Keratinocyte (primary cell): ENCODE data around the gene IFI35. TPM values are rescaled to one million over a fixed set of nuclear protein-coding genes. Genes with fewer than 3 reads are reported as not detected.

ENCODE experiments used
- DNase-seq: peaks from one replicate; pipeline ENCODE4 v3.0.0-alpha.2; 2011; ENCODE audit warnings: low read depth, missing footprints, low spot score
- FAIRE-seq: peaks from 2 replicates; lab custom pipeline; 2011; peaks lifted over from hg19 to GRCh38; lab: Jason Lieb, UNC
- H2AFZ ChIP-seq: 2 replicates; pipeline ENCODE4 v1.6.0; 2012; ENCODE audit warnings: low read length, control low read depth, inconsistent platforms; ENCODE audit not compliant: control insufficient read depth
- H3K27ac ChIP-seq: 2 replicates; pipeline ENCODE4 v1.5.1; 2011; ENCODE audit warnings: low read length; ENCODE audit not compliant: control insufficient read depth, insufficient read depth
- H3K27me3 ChIP-seq: 3 replicates; pipeline ENCODE4 v1.6.0; 2011; ENCODE audit warnings: low read length; ENCODE audit not compliant: control insufficient read depth, insufficient read depth; ENCODE audit errors: extremely low read depth
- H3K36me3 ChIP-seq, 2 experiments: 2 replicates in 1 of 2; 3 replicates in 1 of 2; pipeline ENCODE4 v1.5.1; 2011; ENCODE audit warnings: low read length in 2 of 2, mild to moderate bottlenecking in 1 of 2; ENCODE audit not compliant: control insufficient read depth in 2 of 2, insufficient read depth in 2 of 2; ENCODE audit errors: extremely low read depth in 1 of 2
- H3K4me1 ChIP-seq: 3 replicates; pipeline ENCODE4 v1.5.1; 2011; ENCODE audit warnings: low read length; ENCODE audit not compliant: control insufficient read depth, insufficient read depth; ENCODE audit errors: extremely low read depth
- H3K4me2 ChIP-seq: 3 replicates; pipeline ENCODE4 v1.6.0; 2011; ENCODE audit warnings: low read depth, low read length; ENCODE audit not compliant: control insufficient read depth, insufficient read depth; ENCODE audit errors: extremely low read depth
- H3K4me3 ChIP-seq, 3 experiments: fragments of 200-600 bp in 1 of 3; sonication (generic) in 1 of 3; 2 replicates in 2 of 3; 3 replicates in 1 of 3; pipeline ENCODE4 v1.5.1; 2011 to 2016; ENCODE audit warnings: low read length in 3 of 3, mild to moderate bottlenecking in 3 of 3, control low read depth in 2 of 3, inconsistent platforms in 1 of 3, low read depth in 1 of 3, mixed read lengths in 1 of 3, mixed run types in 1 of 3, moderate library complexity in 1 of 3; ENCODE audit not compliant: control insufficient read depth in 2 of 3, insufficient read depth in 2 of 3; ENCODE audit errors: extremely low read depth in 1 of 3
- H3K79me2 ChIP-seq: 2 replicates; pipeline ENCODE4 v1.6.0; 2012; ENCODE audit warnings: low read length; ENCODE audit not compliant: control insufficient read depth, insufficient read depth
- H3K9ac ChIP-seq: 3 replicates; pipeline ENCODE4 v1.6.0; 2011; ENCODE audit warnings: low read length; ENCODE audit not compliant: control insufficient read depth, insufficient read depth; ENCODE audit errors: extremely low read depth
- H3K9me1 ChIP-seq: 3 replicates; pipeline ENCODE4 v1.6.0; 2011; ENCODE audit warnings: low read length; ENCODE audit not compliant: control insufficient read depth, insufficient read depth; ENCODE audit errors: extremely low read depth
- H3K9me3 ChIP-seq: 2 replicates; pipeline ENCODE4 v1.5.1; 2012; ENCODE audit warnings: low read depth, low read length; ENCODE audit not compliant: control insufficient read depth
- H4K20me1 ChIP-seq: 3 replicates; pipeline ENCODE4 v1.6.0; 2011; ENCODE audit warnings: low read length; ENCODE audit not compliant: control insufficient read depth, insufficient read depth; ENCODE audit errors: extremely low read depth
- CTCF ChIP-seq, 3 experiments: IDR thresholded peaks in 1 of 3; conservative IDR thresholded peaks in 1 of 3; optimal IDR thresholded peaks in 1 of 3; 2 replicates in 2 of 3; 3 replicates in 1 of 3; pipeline versions ENCODE3 to v1.5.1; 2011; ENCODE audit warnings: low read length in 3 of 3, mild to moderate bottlenecking in 3 of 3, moderate library complexity in 2 of 3, control low read depth in 1 of 3, inconsistent platforms in 1 of 3; ENCODE audit not compliant: insufficient read depth in 2 of 3; ENCODE audit errors: extremely low read depth in 1 of 3
- EZH2 ChIP-seq: IDR thresholded peaks from one replicate; pipeline ENCODE4 v1.6.1; 2012; ENCODE audit warnings: inconsistent platforms, mild to moderate bottlenecking, low read length, moderate library complexity
- dilution Hi-C: fragments of 300-500 bp; cut with MboI; formaldehyde crosslinking; loops from one replicate; pipeline ENCODE4 v1.7.0; 2020; ENCODE audit warnings: low sequenced_read_pairs; ENCODE audit not compliant: extremely low pct_ligation_motif_present
- polyA plus RNA-seq, 5 experiments: library from polyadenylated mRNA; depleted of rRNA in 3 of 5; stranded (reverse) in 3 of 5; stranded (forward) in 1 of 5; unstranded in 1 of 5; fragments of >200 nt; gene quantifications; 1 replicate in 1 of 5; 2 replicates in 3 of 5; 3 replicates in 1 of 5; pipeline versions ENCODE4 v1.2.1 to v1.2.3, GENCODE V29; 2011 to 2012; ENCODE audit warnings: missing spikeins in 2 of 5, low read depth in 1 of 5, low replicate concordance in 1 of 5

IFI35 gene
- polyA plus RNA-seq, 1 donor (not counting 4 experiments of a cell fraction or from before 2014, with no cell fraction given): 27.6 TPM

GRCh38 chr17:43025766-43026537, 19.4 kb downstream of the IFI35 start:
- no peak overlapping the region for H3K27ac ChIP-seq
- H3K4me3 ChIP-seq: no peak overlapping the region
- FAIRE-seq (no peak), DNase-seq (no peak)
- no peaks in the 10 kb centered on the region for H4K20me1 ChIP-seq
- H3K79me2 ChIP-seq: peaks cover 7% of the 10 kb centered on the region
- no peaks in the 10 kb centered on the region for H3K36me3 ChIP-seq
- dilution Hi-C loops: no loop called here
- TF ChIP-seq CTCF (optimal IDR thresholded peaks at IDR 0.05 in 1 of 3, IDR thresholded peaks at IDR 0.05 in 1 of 3, conservative IDR thresholded peaks at IDR 0.05 in 1 of 3; ENCODE audit: extremely low read depth in 1 of 3, insufficient read depth in 2 of 3, low read length in 3 of 3): no peak
- TF ChIP-seq EZH2: no peak
- H3K9me3 ChIP-seq: no peaks in the 10 kb centered on the region
- H3K4me2 ChIP-seq: no peak overlapping the region
- no peaks in the 10 kb centered on the region for H3K9me1 ChIP-seq
- H3K27me3 ChIP-seq: peaks cover 17% of the 10 kb centered on the region
- no peak overlapping the region for H2AFZ ChIP-seq
- peaks cover 4% of the 10 kb centered on the region for H3K4me1 ChIP-seq
- no peak overlapping the region for H3K9ac ChIP-seq

- H4K20me1 ChIP-seq: no peaks in the 10 kb centered on the region
- H3K27ac ChIP-seq: no peak overlapping the region
- no peak overlapping the region for H3K4me3 ChIP-seq
- H3K9me3 ChIP-seq: no peaks in the 10 kb centered on the region
- dilution Hi-C loops: no loop called here
- TF ChIP-seq CTCF (optimal IDR thresholded peaks at IDR 0.05 in 1 of 3, IDR thresholded peaks at IDR 0.05 in 1 of 3, conservative IDR thresholded peaks at IDR 0.05 in 1 of 3; ENCODE audit: extremely low read depth in 1 of 3, insufficient read depth in 2 of 3, low read length in 3 of 3) (no peak), EZH2 (no peak)
- H3K4me1 ChIP-seq: peaks cover 3% of the 10 kb centered on the region
- H3K36me3 ChIP-seq: no peaks in the 10 kb centered on the region
- no peak overlapping the region for H2AFZ ChIP-seq
- no peak for FAIRE-seq
- H3K4me2 ChIP-seq: no peak overlapping the region
- peaks cover 3% of the 10 kb centered on the region for H3K79me2 ChIP-seq
- peaks cover 17% of the 10 kb centered on the region for H3K27me3 ChIP-seq
- H3K9me1 ChIP-seq: no peaks in the 10 kb centered on the region
- DNase-seq: no peak
- no peak overlapping the region for H3K9ac ChIP-seq
These were observed 20.0 kb downstream of the IFI35 start for GRCh38 chr17:43026595-43026994.
